OCI-LY1 (cell line): ENCODE results near the gene KCNMA1.

Experiments
- H2AFZ ChIP-seq: fragments of 200-600 bp; sonication (generic), shearing (Covaris generic); 2 replicates; pipeline ENCODE4 v1.6.0; 2014; ENCODE audit warnings: antibody characterized with exemption, mild to moderate bottlenecking, low read length
- H3F3A ChIP-seq: fragments of 200-600 bp; sonication (generic), shearing (Covaris generic); 2 replicates; pipeline ENCODE4 v1.6.0; 2014; ENCODE audit warnings: mild to moderate bottlenecking, antibody characterized with exemption, low read length, moderate library complexity; ENCODE audit not compliant: insufficient read depth
- H3K27ac ChIP-seq: fragments of 200-600 bp; sonication (generic); 2 replicates; pipeline ENCODE4 v1.5.1; 2014; ENCODE audit warnings: low read length, mixed run types, mild to moderate bottlenecking, low read depth; ENCODE audit not compliant: poor library complexity, severe bottlenecking
- H3K27me3 ChIP-seq: fragments of 200-600 bp; sonication (generic); 2 replicates; pipeline ENCODE4 v1.6.0; 2014; ENCODE audit warnings: antibody characterized with exemption, mild to moderate bottlenecking, low read length, moderate library complexity; ENCODE audit not compliant: insufficient read depth
- H3K36me3 ChIP-seq: fragments of 200-600 bp; sonication (generic); 2 replicates; pipeline ENCODE4 v1.6.1; 2014; ENCODE audit warnings: mild to moderate bottlenecking, antibody characterized with exemption, low read length, moderate library complexity, mixed read lengths; ENCODE audit not compliant: insufficient read depth
- H3K4me1 ChIP-seq: fragments of 200-600 bp; sonication (generic); 2 replicates; pipeline ENCODE4 v1.5.1; 2014; ENCODE audit warnings: mild to moderate bottlenecking, low read length, moderate library complexity; ENCODE audit not compliant: insufficient read depth, severe bottlenecking
- H3K4me2 ChIP-seq: fragments of 200-600 bp; sonication (generic), shearing (Covaris generic); 2 replicates; pipeline ENCODE4 v1.6.1; 2014; ENCODE audit warnings: low read length
- H3K4me3 ChIP-seq: fragments of 200-600 bp; sonication (generic); 2 replicates; pipeline ENCODE4 v1.5.1; 2014; ENCODE audit warnings: low read length, low read depth, mild to moderate bottlenecking, mixed read lengths; ENCODE audit not compliant: poor library complexity, severe bottlenecking
- H3K79me2 ChIP-seq: fragments of 200-600 bp; shearing (Covaris generic); 2 replicates; pipeline ENCODE4 v1.6.1; 2016; ENCODE audit warnings: mixed run types, low read length, mixed read lengths; ENCODE audit not compliant: insufficient read depth
- H3K9ac ChIP-seq: fragments of 200-600 bp; sonication (generic), shearing (Covaris generic); 2 replicates; pipeline ENCODE4 v1.6.1; 2014; ENCODE audit warnings: mild to moderate bottlenecking, low read length, mixed read lengths
- H3K9me2 ChIP-seq: fragments of 200-600 bp; sonication (generic), shearing (Covaris generic); 2 replicates; pipeline ENCODE4 v1.6.1; 2014; ENCODE audit warnings: low read depth, mild to moderate bottlenecking, low read length, mixed read lengths
- H3K9me3 ChIP-seq: fragments of 200-600 bp; shearing (Covaris generic); 2 replicates; pipeline ENCODE4 v1.6.1; 2014; ENCODE audit warnings: low read length, mixed read lengths
- H4K20me1 ChIP-seq: fragments of 200-600 bp; sonication (generic), shearing (Covaris generic); 2 replicates; pipeline ENCODE4 v1.6.0; 2016; ENCODE audit warnings: mild to moderate bottlenecking, low read length; ENCODE audit not compliant: insufficient read depth
- EZH2 ChIP-seq: fragments of 200-600 bp; sonication (generic), shearing (Covaris generic); IDR thresholded peaks from 2 replicates; pipeline ENCODE4 v1.8.0; 2017; ENCODE audit warnings: borderline replicate concordance, mixed run types, mild to moderate bottlenecking, antibody characterized with exemption, low read length, moderate library complexity, mixed read lengths
- TF ChIP-seq, protein P1 (sequence below): fragments of 200-600 bp; sonication (generic), shearing (Covaris generic); IDR thresholded peaks from 2 replicates; pipeline ENCODE4 v1.5.1; 2017; ENCODE audit warnings: mild to moderate bottlenecking, antibody characterized with exemption, low read length, moderate library complexity, mixed read lengths

KCNMA1 gene

DNA sequence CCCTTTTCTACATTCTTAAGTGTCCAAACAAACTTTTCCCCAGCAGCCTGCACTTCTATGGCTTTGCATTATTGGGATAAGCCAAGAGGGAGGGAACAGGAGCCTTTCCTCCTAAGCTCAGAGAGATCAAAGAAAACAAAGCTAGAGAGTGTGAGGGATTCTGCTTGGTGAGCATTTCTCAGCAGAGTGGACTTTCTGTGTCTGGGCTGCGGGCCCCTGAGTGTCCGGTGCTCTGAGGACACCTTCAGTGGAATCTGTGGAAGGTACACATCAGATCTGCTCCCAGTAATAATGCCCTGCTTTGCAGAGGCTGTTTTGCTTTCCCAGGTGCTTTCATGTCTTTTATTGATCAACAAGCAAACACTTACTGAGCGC lies 50.2 kb downstream of the KCNMA1 start:
- TF ChIP-seq, protein P1, sequence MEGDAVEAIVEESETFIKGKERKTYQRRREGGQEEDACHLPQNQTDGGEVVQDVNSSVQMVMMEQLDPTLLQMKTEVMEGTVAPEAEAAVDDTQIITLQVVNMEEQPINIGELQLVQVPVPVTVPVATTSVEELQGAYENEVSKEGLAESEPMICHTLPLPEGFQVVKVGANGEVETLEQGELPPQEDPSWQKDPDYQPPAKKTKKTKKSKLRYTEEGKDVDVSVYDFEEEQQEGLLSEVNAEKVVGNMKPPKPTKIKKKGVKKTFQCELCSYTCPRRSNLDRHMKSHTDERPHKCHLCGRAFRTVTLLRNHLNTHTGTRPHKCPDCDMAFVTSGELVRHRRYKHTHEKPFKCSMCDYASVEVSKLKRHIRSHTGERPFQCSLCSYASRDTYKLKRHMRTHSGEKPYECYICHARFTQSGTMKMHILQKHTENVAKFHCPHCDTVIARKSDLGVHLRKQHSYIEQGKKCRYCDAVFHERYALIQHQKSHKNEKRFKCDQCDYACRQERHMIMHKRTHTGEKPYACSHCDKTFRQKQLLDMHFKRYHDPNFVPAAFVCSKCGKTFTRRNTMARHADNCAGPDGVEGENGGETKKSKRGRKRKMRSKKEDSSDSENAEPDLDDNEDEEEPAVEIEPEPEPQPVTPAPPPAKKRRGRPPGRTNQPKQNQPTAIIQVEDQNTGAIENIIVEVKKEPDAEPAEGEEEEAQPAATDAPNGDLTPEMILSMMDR, result no peak
- TF ChIP-seq EZH2, result no peak
- Histone ChIP-seq H3K9ac (no peak overlapping the region), H2AFZ (no peak overlapping the region), H3K9me3 (no peaks in the 10 kb centered on the region), H3K36me3 (no peaks in the 10 kb centered on the region), H4K20me1 (no peaks in the 10 kb centered on the region), H3K27me3 (0 out of 2 replicates have a peak, but pooled peaks cover 3% of the 10 kb centered on the region), H3K4me1 (no peaks in the 10 kb centered on the region), H3K4me3 (no peak overlapping the region), H3K79me2 (no peaks in the 10 kb centered on the region), H3F3A (no peaks in the 10 kb centered on the region), H3K9me2 (no peaks in the 10 kb centered on the region), H3K4me2 (no peak overlapping the region), H3K27ac (no peak overlapping the region)

DNA sequence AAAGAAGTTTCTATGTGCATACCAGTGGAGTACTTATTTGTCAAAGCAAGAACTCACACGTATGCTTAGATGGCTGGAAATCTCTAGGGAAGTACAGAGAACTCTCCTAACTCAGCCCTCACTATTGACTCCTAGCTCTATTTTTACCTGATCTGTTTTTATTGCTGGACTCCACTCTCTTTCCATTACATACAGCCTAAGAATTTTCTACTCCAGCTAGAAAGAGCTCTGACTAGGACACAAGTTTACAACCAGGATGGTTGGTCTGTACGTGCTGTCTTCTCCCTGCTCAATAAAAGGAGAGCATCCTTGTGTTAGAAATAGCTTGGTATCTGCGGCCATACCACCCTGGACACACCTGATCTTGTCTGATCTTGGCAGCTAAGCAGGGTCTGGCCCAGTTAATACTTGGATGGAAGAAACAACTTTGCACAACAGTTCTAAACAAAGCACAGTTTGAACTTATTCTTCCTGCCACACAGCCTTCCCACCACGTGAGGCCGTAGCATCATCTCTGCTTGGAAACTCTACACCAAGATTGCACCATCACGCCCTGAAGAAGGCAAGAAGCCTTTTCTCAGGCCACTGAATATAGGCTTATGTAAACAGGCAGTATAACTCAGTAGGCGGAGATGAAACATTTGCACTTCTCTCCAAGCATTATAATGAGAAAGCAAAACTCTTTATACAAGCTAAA lies 50.7 kb downstream of the KCNMA1 start:
- Histone ChIP-seq H3K27ac (no peak overlapping the region), H3K4me1 (no peaks in the 10 kb centered on the region), H3K9me2 (no peaks in the 10 kb centered on the region), H3K36me3 (no peaks in the 10 kb centered on the region), H3K4me2 (no peak overlapping the region), H3K79me2 (no peaks in the 10 kb centered on the region), H3F3A (no peaks in the 10 kb centered on the region), H3K9me3 (no peaks in the 10 kb centered on the region), H2AFZ (no peak overlapping the region), H3K4me3 (no peak overlapping the region), H3K27me3 (0 out of 2 replicates have a peak, but pooled peaks cover 3% of the 10 kb centered on the region), H4K20me1 (no peaks in the 10 kb centered on the region), H3K9ac (no peak overlapping the region)
- TF ChIP-seq, protein P1, result no peak
- no peak for TF ChIP-seq EZH2

GRCh38 chr10:77584938-77585337 lies 52.7 kb downstream of the KCNMA1 start:
- H3K9me3 ChIP-seq, result no peaks in the 10 kb centered on the region
- H3K27ac ChIP-seq, result no peak overlapping the region
- no peaks in the 10 kb centered on the region for H3K4me1 ChIP-seq
- H3K4me2 ChIP-seq, result no peak overlapping the region
- no peak overlapping the region for H3K4me3 ChIP-seq
- no peaks in the 10 kb centered on the region for H4K20me1 ChIP-seq
- 0 out of 2 replicates have a peak, but pooled peaks cover 3% of the 10 kb centered on the region for H3K27me3 ChIP-seq
- no peaks in the 10 kb centered on the region for H3F3A ChIP-seq
- no peaks in the 10 kb centered on the region for H3K36me3 ChIP-seq
- H2AFZ ChIP-seq, result no peak overlapping the region
- no peaks in the 10 kb centered on the region for H3K9me2 ChIP-seq
- H3K79me2 ChIP-seq, result no peaks in the 10 kb centered on the region
- TF ChIP-seq EZH2, result no peak
- TF ChIP-seq, protein P1, result no peak
- H3K9ac ChIP-seq, result no peak overlapping the region
